Neural cell (in vitro differentiated cells): Measurements from ENCODE around the gene APPL1. TPM values are rescaled to one million over a fixed set of nuclear protein-coding genes. Genes with fewer than 3 reads are reported as not detected.

Source experiments
- H2AFZ ChIP-seq: fragments of 200-600, 300-800 bp; sonication (generic), shearing (Covaris generic); 2 replicates; pipeline ENCODE4 v1.6.0; 2014; ENCODE audit warnings: low read depth, mild to moderate bottlenecking, antibody characterized with exemption, low read length, moderate library complexity
- H3F3A ChIP-seq: fragments of 200-600 bp; shearing (Covaris generic); 2 replicates; pipeline ENCODE4 v1.6.1; 2016; ENCODE audit warnings: mild to moderate bottlenecking, moderate library complexity, mixed read lengths, antibody characterized with exemption, low read length; ENCODE audit not compliant: insufficient read depth, poor library complexity, severe bottlenecking
- H3K27ac ChIP-seq: fragments of 200-600, 300-800 bp; sonication (generic), shearing (Covaris generic); 2 replicates; pipeline ENCODE4 v1.5.1; 2014; ENCODE audit warnings: mild to moderate bottlenecking, low read length, moderate library complexity
- H3K27me3 ChIP-seq: fragments of 300-800, 200-600 bp; sonication (generic), shearing (Covaris generic); 2 replicates; pipeline ENCODE4 v1.6.0; 2014; ENCODE audit warnings: mild to moderate bottlenecking, low read depth, low read length, moderate library complexity; ENCODE audit not compliant: insufficient read depth
- H3K36me3 ChIP-seq: fragments of 300-800, 200-600 bp; sonication (generic), shearing (Covaris generic); 2 replicates; pipeline ENCODE4 v1.5.1; 2014; ENCODE audit warnings: mild to moderate bottlenecking, antibody characterized with exemption, low read length, moderate library complexity; ENCODE audit not compliant: insufficient read depth
- H3K4me2 ChIP-seq: fragments of 300-800, 200-600 bp; sonication (generic), shearing (Covaris generic); 2 replicates; pipeline ENCODE4 v1.6.0; 2014; ENCODE audit warnings: mild to moderate bottlenecking, low read length
- H3K4me3 ChIP-seq: fragments of 300-800, 200-600 bp; sonication (generic), shearing (Covaris generic); 2 replicates; pipeline ENCODE4 v1.5.1; 2014; ENCODE audit warnings: mild to moderate bottlenecking, low read length, moderate library complexity
- H3K79me2 ChIP-seq: fragments of 200-600 bp; shearing (Covaris generic); replicated peaks from 2 replicates; pipeline ENCODE4 v1.6.0; 2014; ENCODE audit warnings: mild to moderate bottlenecking, low read length, moderate library complexity; ENCODE audit not compliant: insufficient read depth
- H3K9ac ChIP-seq: fragments of 300-800, 200-600 bp; sonication (generic), shearing (Covaris generic); 2 replicates; pipeline ENCODE4 v1.6.1; 2016; ENCODE audit warnings: mild to moderate bottlenecking, low read length, mixed read lengths
- H3K9me2 ChIP-seq: fragments of 200-600 bp; shearing (Covaris generic); 2 replicates; pipeline ENCODE4 v1.6.1; 2016; ENCODE audit warnings: mild to moderate bottlenecking, low read length, mixed read lengths; ENCODE audit not compliant: insufficient read depth
- H3K9me3 ChIP-seq: fragments of 200-600, 300-800 bp; sonication (generic), shearing (Covaris generic); 2 replicates; pipeline ENCODE4 v1.6.1; 2016; ENCODE audit warnings: mild to moderate bottlenecking, mixed run types, low read length, moderate library complexity, mixed read lengths
- H4K20me1 ChIP-seq: fragments of 200-600 bp; shearing (Covaris generic); 2 replicates; pipeline ENCODE4 v1.6.1; 2016; ENCODE audit warnings: mild to moderate bottlenecking, mixed run types; ENCODE audit not compliant: insufficient read depth
- EP300 ChIP-seq: fragments of 450-650 bp; conservative IDR thresholded peaks from 2 replicates; pipeline ENCODE4 v1.6.1; 2014; ENCODE audit warnings: antibody characterized with exemption, mild to moderate bottlenecking, moderate library complexity; ENCODE audit not compliant: poor library complexity, severe bottlenecking
- EZH2 ChIP-seq: fragments of 200-600, 300-800 bp; shearing (Covaris generic), sonication (generic); IDR thresholded peaks from 2 replicates; pipeline ENCODE4 v1.6.1; 2014; ENCODE audit warnings: antibody characterized with exemption, low read length, borderline replicate concordance, mild to moderate bottlenecking; ENCODE audit not compliant: insufficient read depth, poor library complexity, severe bottlenecking
- MXI1 ChIP-seq: fragments of 450-650 bp; conservative IDR thresholded peaks from 2 replicates; pipeline ENCODE4 v1.6.1; 2014; ENCODE audit warnings: antibody characterized with exemption, mild to moderate bottlenecking; ENCODE audit not compliant: poor library complexity, severe bottlenecking
- POLR2AphosphoS5 ChIP-seq: IDR thresholded peaks from 2 replicates; pipeline ENCODE4 v1.6.1; 2012
- RAD21 ChIP-seq: fragments of 450-650 bp; conservative IDR thresholded peaks from 2 replicates; pipeline ENCODE4 v1.6.1; 2014; ENCODE audit warnings: antibody characterized with exemption, mild to moderate bottlenecking, moderate library complexity
- SMC3 ChIP-seq: fragments of 450-650 bp; conservative IDR thresholded peaks from 2 replicates; pipeline ENCODE4 v1.6.1; 2014; ENCODE audit warnings: antibody characterized with exemption, mild to moderate bottlenecking, moderate library complexity; ENCODE audit not compliant: poor library complexity
- TAF1 ChIP-seq: IDR thresholded peaks from 2 replicates; pipeline ENCODE4 v1.6.1; 2012; ENCODE audit warnings: low read depth
- polyA plus RNA-seq: library from polyadenylated mRNA; depleted of rRNA; stranded (reverse); fragments of >200 nt; gene quantifications from 2 replicates; pipeline ENCODE4 v1.2.3, GENCODE V29; 2014
- TF ChIP-seq, protein P1 (sequence below): fragments of 450-650 bp; IDR thresholded peaks from 2 replicates; pipeline ENCODE4 v1.5.1; 2014; ENCODE audit warnings: antibody characterized with exemption, mild to moderate bottlenecking, moderate library complexity; ENCODE audit not compliant: poor library complexity, severe bottlenecking
- TF ChIP-seq, protein P2 (sequence below): IDR thresholded peaks from 2 replicates; pipeline ENCODE4 v1.6.1; 2012; ENCODE audit warnings: borderline replicate concordance

APPL1 gene
- polyA plus RNA-seq, 1 donor from 2014 or later: 25.9 TPM

DNA sequence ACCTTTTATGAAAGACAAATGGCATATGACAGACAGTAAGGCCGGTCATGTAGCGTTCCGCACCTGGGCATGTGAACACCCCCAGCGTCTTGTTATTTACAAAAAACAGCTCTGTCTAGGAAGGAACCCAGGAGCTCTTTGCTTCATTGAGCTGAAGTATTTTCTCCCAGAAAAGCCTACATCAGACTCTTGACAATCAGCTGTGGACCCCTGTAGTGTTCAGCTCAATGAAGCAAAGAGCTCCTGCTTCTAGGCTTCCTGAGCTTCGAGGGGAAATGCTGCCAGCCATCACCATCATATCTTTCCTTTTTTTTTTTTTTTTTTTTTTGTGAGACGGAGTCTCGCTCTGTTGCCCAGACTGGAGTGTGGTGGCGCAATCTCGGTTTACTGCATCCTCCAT, 60.9 kb downstream of the APPL1 start:
- Histone ChIP-seq H3K9me3 (no peaks in the 10 kb centered on the region), H2AFZ (no peak overlapping the region), H3K27me3 (no peaks in the 10 kb centered on the region), H4K20me1 (no peaks in the 10 kb centered on the region), H3F3A (no peaks in the 10 kb centered on the region), H3K9ac (no peak overlapping the region), H3K27ac (no peak overlapping the region), H3K79me2 (no peaks in the 10 kb centered on the region), H3K4me2 (no peak overlapping the region), H3K4me3 (no peak overlapping the region), H3K36me3 (no peaks in the 10 kb centered on the region), H3K9me2 (no peaks in the 10 kb centered on the region)
- TF ChIP-seq SMC3 (no peak), EZH2 (no peak)
- TF ChIP-seq, protein P1, sequence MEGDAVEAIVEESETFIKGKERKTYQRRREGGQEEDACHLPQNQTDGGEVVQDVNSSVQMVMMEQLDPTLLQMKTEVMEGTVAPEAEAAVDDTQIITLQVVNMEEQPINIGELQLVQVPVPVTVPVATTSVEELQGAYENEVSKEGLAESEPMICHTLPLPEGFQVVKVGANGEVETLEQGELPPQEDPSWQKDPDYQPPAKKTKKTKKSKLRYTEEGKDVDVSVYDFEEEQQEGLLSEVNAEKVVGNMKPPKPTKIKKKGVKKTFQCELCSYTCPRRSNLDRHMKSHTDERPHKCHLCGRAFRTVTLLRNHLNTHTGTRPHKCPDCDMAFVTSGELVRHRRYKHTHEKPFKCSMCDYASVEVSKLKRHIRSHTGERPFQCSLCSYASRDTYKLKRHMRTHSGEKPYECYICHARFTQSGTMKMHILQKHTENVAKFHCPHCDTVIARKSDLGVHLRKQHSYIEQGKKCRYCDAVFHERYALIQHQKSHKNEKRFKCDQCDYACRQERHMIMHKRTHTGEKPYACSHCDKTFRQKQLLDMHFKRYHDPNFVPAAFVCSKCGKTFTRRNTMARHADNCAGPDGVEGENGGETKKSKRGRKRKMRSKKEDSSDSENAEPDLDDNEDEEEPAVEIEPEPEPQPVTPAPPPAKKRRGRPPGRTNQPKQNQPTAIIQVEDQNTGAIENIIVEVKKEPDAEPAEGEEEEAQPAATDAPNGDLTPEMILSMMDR: no peak

DNA sequence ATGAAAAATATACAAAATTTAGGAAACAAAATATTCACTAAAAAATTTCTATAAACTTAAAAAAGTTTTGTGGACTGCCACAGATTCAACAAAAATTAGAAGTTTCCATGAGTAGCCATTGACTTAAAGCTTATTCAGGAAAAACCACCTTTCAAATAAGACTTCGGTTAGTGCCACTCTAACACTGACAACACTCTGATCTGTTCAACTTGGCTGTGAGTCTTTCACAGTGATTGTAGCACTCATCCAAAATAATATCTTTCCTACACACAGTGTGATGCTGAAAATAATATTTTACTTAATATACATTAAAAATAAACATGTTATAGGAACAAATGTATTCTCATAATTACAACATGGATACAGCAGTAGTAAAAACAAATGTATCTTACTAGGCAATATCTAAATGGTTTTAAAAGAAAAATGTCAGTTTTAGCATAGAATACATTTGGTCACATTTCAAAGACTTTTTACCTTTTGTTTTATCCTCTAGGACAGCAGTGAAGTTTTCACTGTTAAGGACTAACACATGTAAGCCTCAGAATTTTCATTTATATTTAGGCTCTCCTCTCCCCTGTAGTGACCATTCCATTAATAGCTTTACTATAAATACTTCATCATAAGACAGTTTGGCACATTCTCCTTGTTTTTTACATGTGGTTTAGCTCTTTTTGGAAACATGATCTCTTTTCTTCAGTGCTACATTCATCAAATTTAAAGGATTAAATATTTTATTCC, 64.8 kb downstream of the APPL1 start, which contains the start of gene ASB14:
Gene ASB14 (minus strand): TSS at position 527 of the 738 bp plus-strand sequence. CDS start 652 bp downstream, outside the sequence.
- Histone ChIP-seq H3K9ac (no peak within 1 kb of the TSS), H3K9me3 (no peaks in the 10 kb centered on the region), H3K4me2 (no peak within 1 kb of the TSS), H4K20me1 (no peaks in the 10 kb centered on the region), H3K27ac (no peak within 1 kb of the TSS), H3F3A (no peaks in the 10 kb centered on the region), H3K27me3 (no peaks in the 10 kb centered on the region), H3K4me3 (no peak within 1 kb of the TSS), H2AFZ (no peak within 1 kb of the TSS), H3K9me2 (no peaks in the 10 kb centered on the region), H3K36me3 (no peaks in the 10 kb centered on the region), H3K79me2 (no peaks in the 10 kb centered on the region)
- TF ChIP-seq EZH2 (no peak), POLR2AphosphoS5 (no peak), SMC3 (no peak), RAD21 (no peak), MXI1 (no peak), TAF1 (no peak), EP300 (no peak)
- TF ChIP-seq, protein P1: no peak
- TF ChIP-seq, protein P2, sequence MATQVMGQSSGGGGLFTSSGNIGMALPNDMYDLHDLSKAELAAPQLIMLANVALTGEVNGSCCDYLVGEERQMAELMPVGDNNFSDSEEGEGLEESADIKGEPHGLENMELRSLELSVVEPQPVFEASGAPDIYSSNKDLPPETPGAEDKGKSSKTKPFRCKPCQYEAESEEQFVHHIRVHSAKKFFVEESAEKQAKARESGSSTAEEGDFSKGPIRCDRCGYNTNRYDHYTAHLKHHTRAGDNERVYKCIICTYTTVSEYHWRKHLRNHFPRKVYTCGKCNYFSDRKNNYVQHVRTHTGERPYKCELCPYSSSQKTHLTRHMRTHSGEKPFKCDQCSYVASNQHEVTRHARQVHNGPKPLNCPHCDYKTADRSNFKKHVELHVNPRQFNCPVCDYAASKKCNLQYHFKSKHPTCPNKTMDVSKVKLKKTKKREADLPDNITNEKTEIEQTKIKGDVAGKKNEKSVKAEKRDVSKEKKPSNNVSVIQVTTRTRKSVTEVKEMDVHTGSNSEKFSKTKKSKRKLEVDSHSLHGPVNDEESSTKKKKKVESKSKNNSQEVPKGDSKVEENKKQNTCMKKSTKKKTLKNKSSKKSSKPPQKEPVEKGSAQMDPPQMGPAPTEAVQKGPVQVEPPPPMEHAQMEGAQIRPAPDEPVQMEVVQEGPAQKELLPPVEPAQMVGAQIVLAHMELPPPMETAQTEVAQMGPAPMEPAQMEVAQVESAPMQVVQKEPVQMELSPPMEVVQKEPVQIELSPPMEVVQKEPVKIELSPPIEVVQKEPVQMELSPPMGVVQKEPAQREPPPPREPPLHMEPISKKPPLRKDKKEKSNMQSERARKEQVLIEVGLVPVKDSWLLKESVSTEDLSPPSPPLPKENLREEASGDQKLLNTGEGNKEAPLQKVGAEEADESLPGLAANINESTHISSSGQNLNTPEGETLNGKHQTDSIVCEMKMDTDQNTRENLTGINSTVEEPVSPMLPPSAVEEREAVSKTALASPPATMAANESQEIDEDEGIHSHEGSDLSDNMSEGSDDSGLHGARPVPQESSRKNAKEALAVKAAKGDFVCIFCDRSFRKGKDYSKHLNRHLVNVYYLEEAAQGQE: no peak
